ENCODE data around the gene CDADC1.
A peak's percentile ranks its signal among the peaks of the same experiment; 100 is the strongest.

Gene CDADC1

DNA sequence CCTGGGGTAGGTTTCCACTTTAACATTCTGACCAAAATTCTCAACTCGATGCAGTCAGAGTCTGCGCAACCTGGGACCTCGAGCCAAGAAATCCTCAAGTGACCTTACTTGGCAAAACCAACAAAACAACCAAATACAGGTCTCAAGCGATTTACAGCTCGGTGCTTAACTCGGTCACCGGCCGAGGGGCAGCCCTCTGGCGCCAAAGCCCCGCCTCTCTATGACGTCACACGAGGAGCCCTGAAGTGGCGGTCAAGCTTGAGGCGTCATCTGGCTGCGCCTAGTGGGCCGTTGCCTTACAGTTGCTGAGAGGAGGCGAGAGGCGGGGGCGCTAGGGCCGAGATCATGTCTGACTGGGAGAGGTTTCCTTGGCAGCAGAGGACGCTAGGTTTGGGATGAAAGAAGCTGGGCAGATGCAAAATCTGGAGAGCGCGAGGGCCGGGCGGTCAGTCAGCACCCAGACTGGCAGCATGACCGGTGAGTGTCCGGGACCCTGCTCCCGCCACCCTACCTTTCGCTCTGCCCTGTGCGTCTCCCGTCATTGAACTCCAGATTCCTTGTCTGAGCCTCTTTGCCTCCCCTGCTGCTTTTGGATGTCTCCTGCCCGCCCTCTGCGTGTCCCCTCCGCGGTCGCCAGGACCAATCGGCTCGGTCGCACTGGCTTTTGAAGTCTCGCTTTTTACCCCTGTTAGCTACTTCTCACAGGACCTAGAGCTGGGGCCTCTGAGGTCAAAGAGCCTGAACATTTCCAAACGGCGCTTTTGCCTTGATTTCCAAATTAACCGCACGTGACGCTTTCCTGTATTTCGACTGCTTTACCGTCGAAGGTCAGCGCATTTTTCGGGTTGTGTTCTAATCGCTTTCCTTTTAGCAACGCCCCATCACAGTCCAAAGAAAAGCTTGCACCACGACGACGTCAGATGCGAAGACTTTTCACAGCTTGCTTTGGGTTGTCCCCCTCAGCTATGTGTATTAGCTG is at the start of gene CDADC1:
Gene CDADC1, plus strand, starts transcription at position 283 of the 979 bp plus-strand sequence. Its CDS starts 113 bp downstream, at position 396.
- peak; percentile 95 for DNase-seq

DNA sequence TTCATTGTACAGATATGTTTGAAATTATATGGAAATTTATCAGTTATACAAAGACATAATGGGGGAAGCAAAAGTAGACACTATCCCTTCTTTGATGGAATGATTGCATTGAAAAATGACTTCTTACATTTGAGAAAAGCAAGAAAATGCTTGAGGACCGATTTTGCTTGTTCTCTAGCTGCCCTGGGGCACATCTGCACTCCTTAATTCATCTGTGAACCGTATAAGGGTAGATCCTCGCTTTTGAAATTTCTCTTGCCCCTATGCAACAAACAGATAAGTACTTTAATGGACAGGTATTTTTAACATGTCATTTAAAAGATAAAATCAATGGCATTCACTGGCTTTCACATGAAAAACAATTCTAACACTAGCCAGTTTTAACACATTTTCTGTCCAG is 41.1 kb upstream of the CDADC1 start:
- no peak for DNase-seq

DNA sequence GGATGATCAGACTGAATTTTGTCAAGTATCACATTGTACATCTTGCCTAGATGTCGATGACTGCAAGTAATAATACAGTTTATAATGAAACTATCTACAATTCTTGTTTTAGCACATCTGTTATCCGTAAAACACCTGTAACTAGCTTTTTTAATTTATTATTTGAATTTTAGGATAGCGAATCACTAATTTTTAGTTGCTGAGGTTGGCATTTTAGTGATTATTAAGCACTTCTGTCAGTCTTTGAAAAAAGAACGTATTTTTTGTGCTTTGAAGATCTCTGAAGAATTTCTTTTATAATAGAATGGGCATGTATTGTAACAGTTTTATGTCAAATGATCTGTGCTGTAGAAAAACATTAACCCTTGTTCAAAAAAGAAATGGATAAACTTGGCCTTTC is 39.1 kb upstream of the CDADC1 start:
- DNase-seq: no peak

DNA sequence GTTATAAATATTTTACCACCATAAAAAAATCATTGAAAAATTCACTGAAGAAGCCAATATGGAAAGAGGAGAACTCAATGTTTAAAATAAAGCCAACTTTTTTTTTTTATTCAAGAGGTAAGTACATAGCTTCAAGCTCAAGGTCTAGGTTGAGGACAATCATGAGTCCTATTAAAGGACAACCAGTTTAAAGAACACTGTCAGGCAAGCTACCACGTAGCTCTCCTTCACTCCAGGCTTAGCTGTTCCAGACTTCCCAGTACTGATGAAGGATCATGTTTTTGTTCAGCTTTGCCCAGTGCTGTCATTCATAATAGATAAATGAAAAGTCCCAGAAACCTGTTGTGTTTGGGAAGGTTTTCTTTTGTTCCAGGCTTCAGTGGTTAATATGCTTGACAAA is 37.6 kb upstream of the CDADC1 start:
- DNase-seq: no peak

DNA sequence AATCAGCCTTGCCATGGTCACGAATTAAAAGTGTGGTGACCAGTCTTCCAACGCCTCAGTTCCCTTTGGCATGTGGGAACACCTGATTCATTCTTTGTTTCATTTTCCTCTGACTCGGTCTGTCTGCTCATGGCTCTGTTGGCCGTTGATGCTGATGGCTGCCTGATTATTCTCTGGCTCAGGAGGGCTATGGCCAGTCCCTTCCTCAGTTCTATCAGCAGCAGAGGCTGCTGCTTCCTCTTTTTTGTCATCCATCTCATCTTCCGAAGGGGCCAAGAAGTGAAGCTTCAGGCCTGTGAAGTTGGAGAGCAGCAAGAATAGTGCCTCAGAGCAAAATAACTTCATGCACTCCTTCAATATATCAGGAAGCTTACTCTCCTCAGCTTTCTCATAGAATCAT is 37.1 kb upstream of the CDADC1 start:
- DNase-seq: no peak

DNA sequence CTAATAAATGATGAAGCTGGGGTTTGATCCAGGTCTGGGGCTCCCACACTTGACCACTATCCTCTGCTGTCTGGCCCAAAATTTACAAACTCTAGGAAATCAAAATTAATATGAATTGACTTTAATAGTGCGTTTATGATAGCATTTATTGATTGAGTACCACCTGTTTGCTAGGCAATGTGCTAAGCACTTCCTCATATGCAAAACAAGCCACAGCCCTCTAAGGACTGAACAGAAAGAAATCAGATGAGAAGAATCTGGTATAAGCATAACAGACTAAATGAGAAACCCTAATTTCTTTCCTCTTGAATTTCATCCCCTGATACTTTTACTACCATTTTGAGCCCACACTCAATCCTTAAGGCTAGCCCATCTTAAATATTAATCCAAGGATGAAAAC is 34.2 kb upstream of the CDADC1 start:
- no peak for DNase-seq

DNA sequence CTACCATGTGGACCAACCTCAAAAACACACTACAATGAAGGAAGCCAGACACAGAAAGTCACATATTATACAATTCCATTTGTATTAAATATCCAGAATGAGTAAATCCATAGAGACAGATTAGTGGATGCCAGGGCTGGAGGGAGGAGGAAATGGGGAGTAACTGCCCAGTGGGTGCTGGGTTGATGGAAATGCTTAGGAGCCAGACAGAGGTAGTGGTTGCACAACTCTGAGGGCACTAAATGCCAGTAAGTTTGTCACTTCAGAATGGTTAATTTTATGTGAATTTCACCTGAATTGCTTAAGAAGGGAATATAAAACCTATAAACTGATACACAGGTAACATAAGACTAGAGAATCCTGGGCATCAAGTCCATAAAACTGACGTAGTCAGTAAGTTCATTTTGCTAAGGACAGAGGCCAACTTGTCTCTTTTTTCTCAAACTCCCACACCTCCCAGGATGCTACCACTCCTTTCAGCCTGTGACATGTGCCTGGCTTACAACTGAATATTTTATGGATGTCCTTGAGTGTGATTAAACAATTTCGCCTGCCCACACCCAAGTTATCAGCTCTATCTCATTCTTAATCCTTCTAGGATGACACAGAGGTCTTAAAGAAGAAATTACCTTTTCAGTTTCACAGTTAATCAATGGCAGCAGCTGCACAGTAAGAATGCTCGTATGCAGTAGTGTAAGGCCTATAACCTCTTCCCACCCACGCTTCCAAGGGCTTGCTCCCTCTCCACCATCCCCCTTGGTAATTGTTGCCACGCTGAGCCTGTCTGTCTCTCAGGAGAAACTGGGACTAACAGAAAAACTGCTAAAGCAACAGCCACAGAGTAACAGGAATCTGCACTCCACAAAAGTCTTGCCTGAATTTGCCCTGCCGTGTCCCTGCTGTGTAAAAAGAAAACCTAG is 33.5 kb upstream of the CDADC1 start:
- DNase-seq: no peak

DNA sequence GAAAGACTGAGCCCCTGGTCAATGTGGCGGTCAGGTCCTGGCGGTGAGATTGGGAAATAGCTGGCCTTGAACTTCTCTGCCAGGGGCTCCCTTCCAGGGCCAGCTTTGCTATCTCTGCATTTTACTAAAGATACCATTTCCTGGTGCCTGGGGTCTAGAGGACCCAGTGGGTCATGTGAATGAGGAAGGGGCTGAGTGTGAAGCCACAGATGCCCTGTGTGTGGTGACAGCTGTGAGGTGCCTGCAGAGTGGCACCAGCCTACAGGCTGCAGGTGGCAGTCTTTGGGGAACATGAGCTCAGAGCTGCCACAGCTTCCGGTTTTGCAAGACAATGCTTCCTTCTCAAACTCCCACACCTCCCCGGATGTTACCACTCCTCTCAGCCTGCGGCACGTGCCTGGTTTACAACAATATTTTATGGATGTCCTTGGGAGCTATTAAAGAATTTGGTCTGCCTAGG is 32.8 kb upstream of the CDADC1 start:
- DNase-seq: peak; percentile 43

DNA sequence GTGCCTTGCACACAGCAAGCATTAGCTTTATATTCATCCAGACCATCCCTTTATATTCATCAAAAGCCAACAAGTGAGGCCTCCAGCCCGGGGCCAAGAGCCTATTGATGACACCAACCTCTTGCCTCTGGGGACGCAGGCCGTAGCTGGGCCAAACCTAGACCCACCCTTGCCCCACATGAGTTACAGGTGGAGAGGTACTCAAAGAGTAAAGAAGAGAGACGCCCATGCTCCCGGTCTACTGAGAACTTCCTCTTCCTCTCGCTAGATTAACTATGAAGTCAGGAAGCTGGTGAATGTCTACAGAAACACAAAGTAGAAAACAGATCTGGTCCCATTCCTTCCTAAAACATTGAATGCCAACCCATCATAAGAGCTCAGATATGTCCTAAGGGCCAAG is 31.4 kb upstream of the CDADC1 start:
- no peak for DNase-seq

DNA sequence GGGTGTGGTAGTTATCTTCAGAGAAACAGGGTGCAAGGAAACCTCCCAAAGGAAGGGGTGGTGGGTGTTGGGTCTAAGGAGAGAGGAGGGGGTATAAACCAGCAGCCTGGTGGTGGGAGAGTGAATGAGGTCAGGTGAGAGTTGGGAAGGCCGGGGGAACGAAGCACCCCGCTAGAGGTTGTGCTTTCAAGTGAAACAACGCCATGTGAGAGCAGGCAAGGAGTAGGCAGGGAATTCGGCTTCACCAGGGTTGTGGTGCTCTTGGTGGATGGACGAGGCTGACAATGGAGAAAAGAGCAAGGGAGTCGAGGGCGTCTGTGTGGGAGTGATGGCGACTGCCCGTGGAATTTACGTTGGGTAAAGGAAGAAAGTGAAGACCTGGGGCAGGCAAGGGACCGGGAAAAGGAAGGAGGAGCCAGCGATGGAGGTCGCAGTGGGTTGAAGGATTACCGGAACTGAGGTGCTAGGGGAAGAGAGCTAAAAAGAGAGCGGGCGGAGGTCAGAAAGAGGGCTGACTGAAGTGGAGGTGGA is 29.7 kb upstream of the CDADC1 start:
- no peak for DNase-seq

DNA sequence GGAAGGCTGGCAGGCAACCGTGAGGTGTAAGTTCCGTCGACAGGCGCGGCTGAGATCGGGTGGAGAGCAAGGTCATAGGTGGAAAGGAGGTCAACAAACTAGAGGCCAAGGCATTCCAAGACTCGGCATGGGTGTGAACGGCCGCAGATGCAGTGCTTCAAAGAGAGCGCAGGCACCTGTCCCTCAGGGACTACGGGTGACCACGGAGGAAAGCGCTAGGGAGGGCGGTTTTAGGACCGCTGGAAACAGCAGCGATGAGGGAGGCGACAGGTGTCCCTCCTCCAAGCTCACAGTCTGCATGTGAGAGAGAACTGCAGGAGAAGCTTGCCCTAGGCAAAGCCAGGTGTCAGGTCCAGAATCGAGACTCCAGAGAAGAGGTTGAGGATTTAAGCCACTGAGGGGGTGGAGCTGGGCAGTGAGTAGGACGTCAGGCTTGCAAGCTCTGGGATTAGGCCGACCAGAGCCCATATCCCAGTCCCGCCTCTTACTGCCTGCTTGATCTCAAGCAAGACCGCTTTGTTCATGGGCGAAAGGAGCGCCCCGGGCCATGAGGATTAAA is 29.2 kb upstream of the CDADC1 start:
- no peak for DNase-seq

DNA sequence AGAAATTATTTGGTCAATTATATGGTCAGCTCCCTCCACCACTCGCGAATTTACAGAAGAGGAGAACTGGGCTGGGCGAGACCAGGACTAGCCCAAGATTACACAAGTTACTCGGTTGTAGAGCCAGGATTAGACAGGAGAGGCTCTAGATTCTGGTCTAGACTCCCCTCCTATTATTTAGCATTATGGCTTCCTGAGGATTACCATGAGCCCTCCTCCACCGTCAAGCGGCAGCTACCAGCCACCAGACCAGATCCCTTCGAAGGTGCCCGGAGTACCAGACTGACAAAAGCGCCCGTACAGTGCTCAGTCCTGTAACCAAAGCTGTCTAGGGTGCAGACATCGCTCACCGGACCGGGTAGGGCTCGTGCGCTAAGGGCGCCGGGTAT is 28.1 kb upstream of the CDADC1 start:
- DNase-seq: no peak

DNA sequence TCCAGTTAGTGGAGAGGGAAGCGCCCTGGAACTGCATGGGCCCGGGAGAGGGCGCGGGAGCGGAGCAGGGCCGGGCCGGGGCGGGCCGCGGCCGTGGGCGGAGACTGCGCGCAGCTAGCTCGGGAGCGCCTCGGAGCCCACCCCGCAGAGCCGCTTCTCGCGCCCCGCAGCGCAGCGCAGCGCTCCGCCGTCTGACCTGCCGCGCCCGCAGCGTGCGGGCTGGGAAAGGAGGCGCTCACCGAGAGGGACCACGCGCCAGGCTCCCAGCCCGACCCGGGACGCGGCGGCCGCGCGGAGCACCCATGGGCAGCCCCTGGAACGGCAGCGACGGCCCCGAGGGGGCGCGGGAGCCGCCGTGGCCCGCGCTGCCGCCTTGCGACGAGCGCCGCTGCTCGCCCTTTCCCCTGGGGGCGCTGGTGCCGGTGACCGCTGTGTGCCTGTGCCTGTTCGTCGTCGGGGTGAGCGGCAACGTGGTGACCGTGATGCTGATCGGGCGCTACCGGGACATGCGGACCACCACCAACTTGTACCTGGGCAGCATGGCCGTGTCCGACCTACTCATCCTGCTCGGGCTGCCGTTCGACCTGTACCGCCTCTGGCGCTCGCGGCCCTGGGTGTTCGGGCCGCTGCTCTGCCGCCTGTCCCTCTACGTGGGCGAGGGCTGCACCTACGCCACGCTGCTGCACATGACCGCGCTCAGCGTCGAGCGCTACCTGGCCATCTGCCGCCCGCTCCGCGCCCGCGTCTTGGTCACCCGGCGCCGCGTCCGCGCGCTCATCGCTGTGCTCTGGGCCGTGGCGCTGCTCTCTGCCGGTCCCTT is 27.5 kb upstream of the CDADC1 start, which contains the start of gene MLNR:
Gene MLNR, plus strand, starts transcription at position 303 of the 820 bp plus-strand sequence. Its CDS starts 0 bp downstream, at position 303.
- DNase-seq: no peak

DNA sequence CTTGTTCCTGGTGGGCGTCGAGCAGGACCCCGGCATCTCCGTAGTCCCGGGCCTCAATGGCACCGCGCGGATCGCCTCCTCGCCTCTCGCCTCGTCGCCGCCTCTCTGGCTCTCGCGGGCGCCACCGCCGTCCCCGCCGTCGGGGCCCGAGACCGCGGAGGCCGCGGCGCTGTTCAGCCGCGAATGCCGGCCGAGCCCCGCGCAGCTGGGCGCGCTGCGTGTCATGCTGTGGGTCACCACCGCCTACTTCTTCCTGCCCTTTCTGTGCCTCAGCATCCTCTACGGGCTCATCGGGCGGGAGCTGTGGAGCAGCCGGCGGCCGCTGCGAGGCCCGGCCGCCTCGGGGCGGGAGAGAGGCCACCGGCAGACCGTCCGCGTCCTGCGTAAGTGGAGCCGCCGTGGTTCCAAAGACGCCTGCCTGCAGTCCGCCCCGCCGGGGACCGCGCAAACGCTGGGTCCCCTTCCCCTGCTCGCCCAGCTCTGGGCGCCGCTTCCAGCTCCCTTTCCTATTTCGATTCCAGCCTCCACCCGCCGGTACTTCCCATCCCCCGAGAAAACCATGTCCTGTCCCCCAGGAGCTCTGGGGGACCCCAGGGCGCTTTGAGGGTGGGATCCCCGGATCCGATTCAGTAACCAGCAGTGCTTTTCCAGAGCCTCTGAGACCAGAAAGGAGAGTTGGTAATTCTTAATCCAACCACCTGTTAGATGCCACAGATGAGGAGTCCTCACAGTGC is 26.7 kb upstream of the CDADC1 start:
- DNase-seq: no peak

DNA sequence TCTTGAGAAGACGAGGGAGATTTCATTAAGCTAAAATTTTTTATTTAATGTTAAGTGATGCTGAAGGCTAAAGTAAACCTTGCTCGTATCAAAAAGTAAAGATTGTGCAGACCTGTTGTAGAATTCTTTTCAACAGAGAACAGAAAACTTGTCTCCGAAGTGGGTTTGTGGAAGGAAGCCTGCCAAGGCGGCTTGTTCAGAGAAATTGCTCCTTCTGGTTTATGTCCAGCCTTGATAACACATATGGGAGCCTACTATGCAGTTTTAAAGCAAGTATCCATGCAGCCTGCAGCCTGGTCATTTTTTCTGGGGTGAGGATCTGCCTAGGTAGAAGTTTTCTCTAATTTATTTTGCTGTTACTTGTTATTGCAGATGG is 26.1 kb upstream of the CDADC1 start:
- DNase-seq: no peak

DNA sequence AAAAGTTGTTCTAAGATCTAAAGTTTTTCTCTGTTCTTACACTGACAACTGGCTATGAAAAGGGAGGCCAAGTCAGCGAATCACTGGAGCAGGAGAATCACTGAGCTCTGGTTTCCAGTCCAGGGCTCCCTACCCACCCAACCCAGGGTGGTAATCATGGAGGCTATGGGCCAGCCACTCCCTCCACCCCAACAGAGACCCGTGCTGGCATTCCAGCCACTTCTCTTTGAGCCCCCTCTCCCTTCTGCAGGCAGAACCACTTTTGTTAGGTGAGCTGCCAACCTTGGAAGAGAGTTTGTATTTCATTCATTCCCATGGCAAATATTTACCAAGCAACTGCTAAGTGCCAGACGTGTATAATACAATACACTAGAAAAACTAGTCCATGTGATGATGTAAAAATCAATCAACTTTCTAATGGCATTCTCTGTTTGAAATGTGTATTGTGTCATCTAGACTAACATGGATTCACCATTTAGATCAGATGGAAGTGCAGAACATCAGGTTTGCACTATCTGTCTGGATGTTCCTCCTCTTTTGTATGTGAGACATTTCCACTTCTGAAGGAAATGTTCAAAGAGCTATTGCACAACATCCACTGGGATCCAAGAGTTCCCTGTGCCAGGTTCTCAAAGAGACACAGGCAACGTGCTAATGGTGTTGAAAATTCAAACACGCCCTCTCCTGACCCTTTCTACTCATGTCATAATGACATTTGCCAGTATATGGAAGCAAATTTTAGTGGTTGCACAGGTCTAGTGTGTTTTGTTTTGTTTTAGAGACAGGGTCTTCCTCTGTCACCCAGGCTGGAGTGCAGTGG is 22.3 kb upstream of the CDADC1 start:
- no peak for DNase-seq

DNA sequence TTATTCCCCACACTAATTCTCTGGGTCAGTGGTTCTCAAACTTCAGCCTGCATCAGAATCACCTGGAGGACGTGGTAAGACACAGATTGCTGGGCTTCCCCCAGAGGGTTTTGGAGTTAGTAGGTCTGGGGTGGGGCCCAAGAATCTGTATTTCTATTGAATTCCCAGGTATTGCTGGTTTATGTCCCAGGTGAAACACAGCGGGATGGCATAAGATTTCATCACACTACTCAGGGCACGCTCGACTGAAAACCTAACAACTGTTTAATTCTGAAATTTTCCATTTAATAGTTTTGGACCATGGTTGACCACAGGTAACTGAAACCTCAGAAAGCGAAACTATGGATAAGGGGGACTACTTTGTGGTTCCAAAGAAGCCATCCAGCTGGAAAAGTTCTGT is 21.1 kb upstream of the CDADC1 start:
- DNase-seq: no peak

DNA sequence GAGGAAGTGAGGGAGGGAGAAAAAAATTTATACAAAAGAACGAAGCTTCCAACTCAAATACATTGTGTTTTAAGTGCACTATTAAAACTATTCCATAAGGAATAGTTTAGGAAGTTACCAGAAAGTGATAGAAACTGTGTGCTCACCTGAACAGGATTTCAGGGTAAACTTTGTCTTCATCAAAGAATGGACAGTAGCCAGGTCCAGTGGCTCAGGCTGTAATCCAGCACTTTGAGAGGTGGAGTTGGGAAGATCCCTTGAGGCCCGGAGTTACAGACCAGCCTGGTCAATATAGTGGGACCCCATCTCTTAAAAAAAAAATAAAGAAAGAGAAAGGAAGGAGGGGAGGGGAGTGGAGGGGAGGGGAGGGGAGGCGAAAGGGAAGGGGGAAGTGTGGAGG is 13.0 kb upstream of the CDADC1 start:
- DNase-seq: no peak

DNA sequence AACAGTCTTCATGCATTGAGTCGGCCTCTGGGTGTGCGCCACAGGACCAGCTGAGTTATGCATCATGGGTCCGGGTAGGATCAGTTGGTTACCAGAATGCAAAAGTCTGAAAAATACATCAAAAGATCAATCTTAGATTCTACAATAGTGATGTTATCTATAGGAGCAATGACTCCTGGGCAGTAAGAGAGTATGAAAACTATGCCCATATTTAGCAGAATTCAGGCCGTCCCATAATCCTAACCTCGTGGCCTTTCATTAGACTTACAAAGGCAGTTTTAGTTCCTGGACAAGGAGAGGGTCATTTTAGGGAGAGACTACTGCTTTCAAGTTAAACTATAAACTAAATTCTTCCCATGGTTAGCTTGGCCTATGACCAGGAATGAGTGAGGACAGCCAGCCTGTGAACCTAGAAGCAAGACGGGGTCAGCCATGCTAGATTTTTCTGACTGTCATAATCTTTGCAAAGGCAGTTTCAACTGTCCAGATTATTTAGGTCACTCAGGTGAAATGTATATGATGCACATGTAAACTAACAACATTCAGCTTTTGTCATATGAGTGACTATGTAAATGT is 11.8 kb upstream of the CDADC1 start:
- DNase-seq: no peak

DNA sequence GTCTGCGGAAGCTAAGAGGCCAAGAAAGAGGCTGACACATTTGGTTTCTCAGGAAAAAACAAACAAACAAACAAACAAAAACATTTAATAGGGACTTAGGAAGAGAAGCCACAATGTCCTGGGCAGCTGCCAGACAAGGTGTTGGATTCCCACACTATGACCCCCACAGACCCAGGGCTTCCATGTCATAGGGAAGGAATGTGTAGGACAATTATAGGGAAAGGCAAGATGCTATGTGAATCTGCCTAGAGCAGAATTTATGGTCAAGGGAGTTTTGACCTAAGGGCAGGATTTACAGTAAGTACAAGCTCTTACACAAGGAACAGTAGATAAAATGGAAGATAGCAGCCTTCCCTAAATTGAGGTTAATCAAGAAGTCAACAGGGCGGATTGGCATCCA is 9.1 kb upstream of the CDADC1 start:
- DNase-seq: no peak
